H9 (cell line): ENCODE results near the gene TBC1D3K. TPM values are rescaled to one million over a fixed set of nuclear protein-coding genes. Genes with fewer than 3 reads are reported as not detected.

Experiments used
- DNase-seq: peaks from one replicate; pipeline ENCODE4 v3.0.0-alpha.2; 2017
- H2AFZ ChIP-seq: one replicate; pipeline ENCODE4 v1.6.1; 2013; ENCODE audit warnings: mild to moderate bottlenecking, low read length, control low read depth, moderate library complexity
- H2AK5ac ChIP-seq: 2 replicates; pipeline ENCODE4 v1.6.1; 2013; ENCODE audit warnings: low read length, control low read depth, mixed read lengths; ENCODE audit not compliant: insufficient read length
- H2BK120ac ChIP-seq: one replicate; pipeline ENCODE4 v1.6.1; 2013; ENCODE audit warnings: low read depth, mild to moderate bottlenecking, low read length, control low read depth, inconsistent platforms; ENCODE audit not compliant: poor library complexity, severe bottlenecking
- H2BK12ac ChIP-seq: 2 replicates; pipeline ENCODE4 v1.6.1; 2013; ENCODE audit warnings: low read length, control low read depth, mixed read lengths, low read depth; ENCODE audit not compliant: insufficient read length
- H2BK15ac ChIP-seq: 2 replicates; pipeline ENCODE4 v1.6.1; 2013; ENCODE audit warnings: low read depth, low read length, control low read depth
- H2BK20ac ChIP-seq: one replicate; pipeline ENCODE4 v1.6.1; 2013; ENCODE audit warnings: low read depth, mild to moderate bottlenecking, low read length, control low read depth, inconsistent platforms; ENCODE audit not compliant: poor library complexity, severe bottlenecking
- H2BK5ac ChIP-seq: 2 replicates; pipeline ENCODE4 v1.6.1; 2013; ENCODE audit warnings: low read length, control low read depth, mixed read lengths; ENCODE audit not compliant: insufficient read length
- H3K14ac ChIP-seq: 2 replicates; pipeline ENCODE4 v1.6.1; 2013; ENCODE audit warnings: low read length, control low read depth; ENCODE audit not compliant: insufficient read depth
- H3K18ac ChIP-seq: 2 replicates; pipeline ENCODE4 v1.6.1; 2013; ENCODE audit warnings: low read depth, mild to moderate bottlenecking, mixed read lengths, low read length, control low read depth; ENCODE audit not compliant: insufficient read length
- H3K23ac ChIP-seq: 2 replicates; pipeline ENCODE4 v1.6.1; 2013; ENCODE audit warnings: low read length, control low read depth, mixed read lengths, low read depth; ENCODE audit not compliant: insufficient read length
- H3K23me2 ChIP-seq: 2 replicates; pipeline ENCODE4 v1.6.1; 2013; ENCODE audit warnings: low read depth, mild to moderate bottlenecking, mixed read lengths, low read length, control low read depth; ENCODE audit not compliant: insufficient read length, poor library complexity, severe bottlenecking
- H3K27ac ChIP-seq: 2 replicates; pipeline ENCODE4 v1.5.1; 2013; ENCODE audit warnings: low read length, control low read depth, mixed read lengths, low read depth; ENCODE audit not compliant: insufficient read length
- H3K27me3 ChIP-seq: 2 replicates; pipeline ENCODE4 v1.6.1; 2013; ENCODE audit warnings: low read length, control low read depth, inconsistent platforms; ENCODE audit not compliant: insufficient read depth
- H3K4ac ChIP-seq: 2 replicates; pipeline ENCODE4 v1.6.1; 2013; ENCODE audit warnings: low read depth, mild to moderate bottlenecking, control low read depth, inconsistent platforms, low read length, moderate library complexity
- H3K4me1 ChIP-seq: 2 replicates; pipeline ENCODE4 v1.6.1; 2013; ENCODE audit warnings: low read length, control low read depth, inconsistent platforms; ENCODE audit not compliant: insufficient read depth
- H3K4me2 ChIP-seq: 2 replicates; pipeline ENCODE4 v1.6.1; 2013; ENCODE audit warnings: low read length, control low read depth, mixed read lengths; ENCODE audit not compliant: insufficient read length, insufficient read depth
- H3K56ac ChIP-seq: 2 replicates; pipeline ENCODE4 v1.6.1; 2013; ENCODE audit warnings: low read depth, mild to moderate bottlenecking, mixed read lengths, low read length, control low read depth; ENCODE audit not compliant: insufficient read length
- H3K79me1 ChIP-seq: 2 replicates; pipeline ENCODE4 v1.6.1; 2013; ENCODE audit warnings: low read depth, mild to moderate bottlenecking, moderate library complexity, low read length, control low read depth, inconsistent platforms; ENCODE audit not compliant: insufficient read depth, poor library complexity, severe bottlenecking
- H3K79me2 ChIP-seq: 2 replicates; pipeline ENCODE4 v1.6.1; 2013; ENCODE audit warnings: low read length, control low read depth, inconsistent platforms; ENCODE audit not compliant: insufficient read depth
- H3K9ac ChIP-seq: 2 replicates; pipeline ENCODE4 v1.6.1; 2013; ENCODE audit warnings: low read length, control low read depth, mixed read lengths; ENCODE audit not compliant: insufficient read length; ENCODE audit errors: extremely low read depth
- H3K9me3 ChIP-seq: one replicate; pipeline ENCODE4 v1.6.1; 2013; ENCODE audit warnings: low read depth, low read length, inconsistent platforms; ENCODE audit not compliant: control insufficient read depth
- H3T11ph ChIP-seq: one replicate; pipeline ENCODE4 v1.6.1; 2013; ENCODE audit warnings: mild to moderate bottlenecking, low read length, control low read depth, inconsistent platforms
- H4K20me1 ChIP-seq: one replicate; pipeline ENCODE4 v1.6.1; 2013; ENCODE audit not compliant: control insufficient read depth, insufficient read length, insufficient read depth
- H4K5ac ChIP-seq: 2 replicates; pipeline ENCODE4 v1.6.1; 2013; ENCODE audit warnings: low read depth, mild to moderate bottlenecking, mixed read lengths, low read length, control low read depth; ENCODE audit not compliant: insufficient read length
- H4K8ac ChIP-seq: replicated peaks from 2 replicates; pipeline ENCODE4 v1.6.1; 2013; ENCODE audit warnings: low read length, control low read depth, mixed read lengths, low read depth; ENCODE audit not compliant: insufficient read length
- H4K91ac ChIP-seq: 2 replicates; pipeline ENCODE4 v1.6.1; 2013; ENCODE audit warnings: low read depth, mild to moderate bottlenecking, moderate library complexity, mixed read lengths, low read length, control low read depth; ENCODE audit not compliant: insufficient read length
- H3K27ac Mint-ChIP-seq, 3 experiments: 2 replicates in 2 of 3; 3 replicates in 1 of 3; pipeline ENCODE4 v1.8.0; 2020 to 2021; ENCODE audit warnings: mixed read lengths in 3 of 3, mild to moderate bottlenecking in 1 of 3, moderate library complexity in 1 of 3
- H3K27me3 Mint-ChIP-seq: 2 replicates; pipeline ENCODE4 v1.8.0; 2021; ENCODE audit warnings: low read depth, mild to moderate bottlenecking, moderate library complexity, mixed read lengths
- H3K36me3 Mint-ChIP-seq, 3 experiments: 2 replicates in 2 of 3; 3 replicates in 1 of 3; pipeline ENCODE4 v1.8.0; 2020 to 2021; ENCODE audit warnings: low read depth in 3 of 3, mixed read lengths in 3 of 3; ENCODE audit not compliant: insufficient read depth in 1 of 3
- H3K4me1 Mint-ChIP-seq, 2 experiments: 2 replicates each; pipeline ENCODE4 v1.8.0; 2020; ENCODE audit warnings: mixed read lengths in 2 of 2
- H3K4me3 Mint-ChIP-seq, 2 experiments: 2 replicates in 1 of 2; 3 replicates in 1 of 2; pipeline ENCODE4 v1.8.0; 2020 to 2021; ENCODE audit warnings: mild to moderate bottlenecking in 2 of 2, mixed read lengths in 2 of 2, moderate library complexity in 1 of 2
- H3K9me3 Mint-ChIP-seq, 2 experiments: 2 replicates in 1 of 2; 3 replicates in 1 of 2; pipeline ENCODE4 v1.8.0; 2020; ENCODE audit warnings: mild to moderate bottlenecking in 2 of 2, mixed read lengths in 2 of 2, moderate library complexity in 1 of 2
- WGBS: extraction: QIAGEN DNeasy Blood & Tissue Kit; methylation state at CpG from one replicate; pipeline ENCODE4 v1.1.7; 2013; ENCODE audit warnings: missing lambda C conversion rate, low lambda C conversion rate, mixed read lengths; ENCODE audit not compliant: insufficient read length; ENCODE audit errors: extremely low coverage; 5-methylcytosine and 5-hydroxymethylcytosine counted together
- total RNA-seq: library from RNA; stranded (reverse); gene quantifications from 2 replicates; pipeline ENCODE4 v1.2.1, GENCODE V29; 2021
- TF ChIP-seq, protein P1 (sequence below): fragments of 200-600 bp; sonication (generic); conservative IDR thresholded peaks from 3 replicates; pipeline ENCODE4 v1.8.0; 2021; ENCODE audit warnings: antibody characterized with exemption, mild to moderate bottlenecking

The TBC1D3K gene
- total RNA-seq, 1 experiment from 2014 or later: not detected

GRCh38 chr17:37885136-37885535, 39.1 kb upstream of the TBC1D3K start:
- Mint-ChIP-seq H3K27me3 (no peaks in the 10 kb centered on the region), H3K4me1 (peaks cover 7 to 8% of the 10 kb centered on the region in 2 experiments), H3K27ac (peak overlapping the region in 1 of 3 experiments; percentile 11; a peak in 1 of 7 replicates), H3K4me3 (no peak overlapping the region), H3K36me3 (no peaks in the 10 kb centered on the region), H3K9me3 (no peaks in the 10 kb centered on the region)
- no peak overlapping the region for H2AFZ ChIP-seq
- H2BK5ac ChIP-seq: no peak overlapping the region
- H2BK12ac ChIP-seq: no peak overlapping the region
- no peaks in the 10 kb centered on the region for H3K27me3 ChIP-seq
- no peaks in the 10 kb centered on the region for H3K4me1 ChIP-seq
- no CpG with 5 or more reads among the region's 5 CpGs for WGBS
- no peak overlapping the region for H4K5ac ChIP-seq
- H4K91ac ChIP-seq: no peak overlapping the region
- H3K4me2 ChIP-seq: no peak overlapping the region
- no peak overlapping the region for H2BK120ac ChIP-seq
- H3K79me1 ChIP-seq: no peaks in the 10 kb centered on the region
- TF ChIP-seq, protein P1, sequence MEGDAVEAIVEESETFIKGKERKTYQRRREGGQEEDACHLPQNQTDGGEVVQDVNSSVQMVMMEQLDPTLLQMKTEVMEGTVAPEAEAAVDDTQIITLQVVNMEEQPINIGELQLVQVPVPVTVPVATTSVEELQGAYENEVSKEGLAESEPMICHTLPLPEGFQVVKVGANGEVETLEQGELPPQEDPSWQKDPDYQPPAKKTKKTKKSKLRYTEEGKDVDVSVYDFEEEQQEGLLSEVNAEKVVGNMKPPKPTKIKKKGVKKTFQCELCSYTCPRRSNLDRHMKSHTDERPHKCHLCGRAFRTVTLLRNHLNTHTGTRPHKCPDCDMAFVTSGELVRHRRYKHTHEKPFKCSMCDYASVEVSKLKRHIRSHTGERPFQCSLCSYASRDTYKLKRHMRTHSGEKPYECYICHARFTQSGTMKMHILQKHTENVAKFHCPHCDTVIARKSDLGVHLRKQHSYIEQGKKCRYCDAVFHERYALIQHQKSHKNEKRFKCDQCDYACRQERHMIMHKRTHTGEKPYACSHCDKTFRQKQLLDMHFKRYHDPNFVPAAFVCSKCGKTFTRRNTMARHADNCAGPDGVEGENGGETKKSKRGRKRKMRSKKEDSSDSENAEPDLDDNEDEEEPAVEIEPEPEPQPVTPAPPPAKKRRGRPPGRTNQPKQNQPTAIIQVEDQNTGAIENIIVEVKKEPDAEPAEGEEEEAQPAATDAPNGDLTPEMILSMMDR: no peak
- no peak overlapping the region for H2AK5ac ChIP-seq
- no peak overlapping the region for H3K14ac ChIP-seq
- no peak overlapping the region for H3T11ph ChIP-seq
- H3K27ac ChIP-seq: no peak overlapping the region
- H3K9ac ChIP-seq: no peak overlapping the region
- no peak overlapping the region for H2BK20ac ChIP-seq
- no peaks in the 10 kb centered on the region for H3K79me2 ChIP-seq
- H3K56ac ChIP-seq: no peak overlapping the region
- H3K9me3 ChIP-seq: no peaks in the 10 kb centered on the region
- no peak overlapping the region for H3K18ac ChIP-seq
- H2BK15ac ChIP-seq: no peak overlapping the region
- no peak for DNase-seq
- no peak overlapping the region for H3K23ac ChIP-seq
- no peak overlapping the region for H3K4ac ChIP-seq
- H4K20me1 ChIP-seq: no peaks in the 10 kb centered on the region
- no peak overlapping the region for H4K8ac ChIP-seq
- H3K23me2 ChIP-seq: no peaks in the 10 kb centered on the region
